Frontal cortex (tissue), 4 donors: Measurements from ENCODE around the gene STK32C. TPM values are rescaled to one million over a fixed set of nuclear protein-coding genes. Genes with fewer than 3 reads are reported as not detected.
"Not testable (repeated sequence)": the region's sequence is repeated elsewhere in the genome, so short reads cannot be mapped to it uniquely, and the experiment has no call there.

Experiments
- DNase-seq, 2 donors: peaks; one replicate each; pipeline ENCODE4 v3.0.0; 2012; ENCODE audit warnings: low spot score in 2 of 2
- FAIRE-seq: peaks from 2 replicates; lab custom pipeline; 2012; peaks lifted over from hg19 to GRCh38; lab: Jason Lieb, UNC
- total RNA-seq: library from RNA; depleted of rRNA; stranded (reverse); fragments of >200 nt; gene quantifications from one replicate; pipeline ENCODE4 v1.2.3, GENCODE V29; 2014
- donor health status: control.
- donor health status: control.
- donor health status: control.

Gene STK32C
- total RNA-seq, 1 donor from 2014 or later: 25.3 TPM

GRCh38 chr10:132339276-132339675, 31.5 kb upstream of the STK32C start:
- FAIRE-seq (no peak), DNase-seq (no peak)

GRCh38 chr10:132338876-132339275, 31.1 kb upstream of the STK32C start:
- DNase-seq (no peak), FAIRE-seq (no peak)

GRCh38 chr10:132337854-132338253, 30.1 kb upstream of the STK32C start:
- not testable (repeated sequence) for DNase-seq, FAIRE-seq

GRCh38 chr10:132336919-132337407, 29.2 kb upstream of the STK32C start:
- DNase-seq: peak in 1 of 2 donors; percentile 45
- FAIRE-seq: no peak

- no peak for FAIRE-seq
- no peak for DNase-seq
These were observed 28.5 kb upstream of the STK32C start for GRCh38 chr10:132336064-132336746.

GRCh38 chr10:132335189-132336063, 27.7 kb upstream of the STK32C start:
- DNase-seq (no peak), FAIRE-seq (no peak)

- no peak for FAIRE-seq
- DNase-seq: no peak
These were observed 27.0 kb upstream of the STK32C start for GRCh38 chr10:132334631-132335188.

GRCh38 chr10:132333386-132333785, 25.6 kb upstream of the STK32C start:
- DNase-seq: no peak

GRCh38 chr10:132332433-132332754, 24.6 kb upstream of the STK32C start:
- no peak for FAIRE-seq
- no peak for DNase-seq

More at GRCh38 chr10:132333386-132333785, 25.6 kb upstream of the STK32C start:
- no peak for FAIRE-seq

- FAIRE-seq (no peak), DNase-seq (peak; percentile 99 to 100)
These were observed 24.1 kb upstream of the STK32C start, which contains the start of gene LRRC27 for GRCh38 chr10:132331601-132332432. LRRC27 (plus strand) TSS chr10:132332193; CDS start chr10:132333525, 1,332 bp downstream.

- DNase-seq (no peak), FAIRE-seq (no peak)
These were observed 22.7 kb upstream of the STK32C start for GRCh38 chr10:132330486-132330833.

- FAIRE-seq (no peak), DNase-seq (peak in 1 of 2 donors; percentile 10)
These were observed 22.1 kb upstream of the STK32C start for GRCh38 chr10:132329565-132330485.

GRCh38 chr10:132328738-132329137, 21.0 kb upstream of the STK32C start:
- no peak for DNase-seq
- no peak for FAIRE-seq

GRCh38 chr10:132328106-132328505, 20.4 kb upstream of the STK32C start:
- FAIRE-seq (no peak), DNase-seq (no peak)

GRCh38 chr10:132326925-132327324, 19.2 kb upstream of the STK32C start:
- FAIRE-seq: no peak

GRCh38 chr10:132326344-132326889, 18.7 kb upstream of the STK32C start:
- FAIRE-seq (no peak), DNase-seq (no peak)

More at GRCh38 chr10:132326925-132327324, 19.2 kb upstream of the STK32C start:
- DNase-seq: no peak

- DNase-seq (no peak), FAIRE-seq (no peak)
These were observed 16.4 kb upstream of the STK32C start for GRCh38 chr10:132324186-132324585.

- FAIRE-seq (no peak), DNase-seq (no peak)
These were observed 14.9 kb upstream of the STK32C start for GRCh38 chr10:132322586-132323048.
